A673 (cell line): Measurements from ENCODE around the gene RBFOX1.

Experiments used
- CTCF ChIP-seq: fragments of 300-800, 200-600 bp; sonication (generic); conservative IDR thresholded peaks from 2 replicates; pipeline ENCODE4 v1.5.1; 2017; ENCODE audit warnings: low read depth, mild to moderate bottlenecking, antibody characterized with exemption, low read length, moderate library complexity, mixed read lengths
- EZH2 ChIP-seq: fragments of 200-600 bp; sonication (generic); IDR thresholded peaks from 2 replicates; pipeline ENCODE4 v1.6.1; 2017; ENCODE audit warnings: borderline replicate concordance, low read depth, mild to moderate bottlenecking, mixed read lengths, antibody characterized with exemption, low read length; ENCODE audit not compliant: poor library complexity, severe bottlenecking

GRCh38 chr16:7366041-7366440 is 33.4 kb downstream of the RBFOX1 start:
- TF ChIP-seq CTCF (no peak), EZH2 (no peak)
